ENCODE data around the gene AQP3. TPM values are rescaled to one million over a fixed set of nuclear protein-coding genes. Genes with fewer than 3 reads are reported as not detected.
"Not testable (repeated sequence)": the region's sequence is repeated elsewhere in the genome, so short reads cannot be mapped to it uniquely, and the experiment has no call there.

Gene AQP3
- 1 to 10 TPM in 3 of 6 donors, under 1 TPM in 3; 0.18 to 1.9 (median 0.94) TPM for polyA plus RNA-seq (ENCODE audit: low read depth in 6 of 6)

DNA sequence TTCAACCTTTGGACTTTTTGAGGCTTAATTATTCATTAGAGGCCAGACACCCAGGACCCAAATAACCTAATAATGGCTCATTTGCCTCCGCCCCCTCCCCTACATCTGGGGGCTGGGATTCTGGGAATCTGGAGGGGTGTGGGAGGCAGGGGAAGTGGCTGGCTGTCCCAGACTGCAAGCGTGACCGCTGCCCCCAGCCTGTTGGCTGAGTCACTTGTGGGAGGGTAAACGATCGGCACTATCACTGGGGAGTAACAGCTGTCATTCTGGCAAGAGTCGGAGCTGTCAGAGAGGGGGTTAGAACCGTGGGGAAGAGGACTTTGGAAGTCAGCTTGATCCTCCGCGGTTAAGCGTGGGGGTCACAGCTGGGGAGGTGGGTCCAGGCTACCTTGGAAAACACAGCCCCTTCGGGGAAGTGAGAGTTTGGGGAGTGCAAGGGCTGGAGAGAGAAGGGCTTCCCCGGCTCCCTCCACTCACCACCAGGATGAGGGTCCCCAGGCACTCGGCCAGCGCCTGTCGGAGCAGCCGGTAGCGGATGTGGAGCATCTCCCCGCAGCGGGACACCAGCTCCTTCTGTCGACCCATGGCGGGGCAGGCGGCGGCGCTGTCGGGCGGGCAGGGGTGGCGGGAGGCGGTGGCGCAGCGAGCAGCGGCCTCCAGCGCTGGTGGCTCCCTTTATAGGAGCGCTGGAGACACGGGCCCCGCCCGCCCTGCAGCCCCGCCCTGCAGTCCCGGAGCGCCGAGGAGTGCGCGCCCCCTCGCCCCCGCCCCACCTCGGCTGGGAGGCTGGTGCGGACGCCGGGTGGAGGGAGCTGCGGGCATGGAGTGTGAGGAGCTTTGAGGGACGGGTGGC is at the start of gene AQP3:
TSS of gene AQP3 (minus strand) at position 648 of the 853 bp plus-strand sequence. CDS start at position 585, 63 bp downstream.
- no peaks in the 10 kb centered on the region for H3K36me3 Mint-ChIP-seq
- DNase-seq (peak; percentile 29), ATAC-seq (ENCODE audit: low read depth in 2 of 2) (peak; percentile 79 to 80)
- H3K9me3 Mint-ChIP-seq: no peaks in the 10 kb centered on the region
- peak within 1 kb of the TSS in 2 of 6 donors; percentile 8 to 70 for H3K27ac Mint-ChIP-seq
- peak within 1 kb of the TSS; percentile 69 to 90 (median 81) for H3K4me3 Mint-ChIP-seq
- peaks cover 5 to 34% (median 13%) of the 10 kb centered on the region in 3 donors for H3K27me3 Mint-ChIP-seq
- H3K4me1 Mint-ChIP-seq: peaks cover 14 to 20% (median 18%) of the 10 kb centered on the region in 3 donors

DNA sequence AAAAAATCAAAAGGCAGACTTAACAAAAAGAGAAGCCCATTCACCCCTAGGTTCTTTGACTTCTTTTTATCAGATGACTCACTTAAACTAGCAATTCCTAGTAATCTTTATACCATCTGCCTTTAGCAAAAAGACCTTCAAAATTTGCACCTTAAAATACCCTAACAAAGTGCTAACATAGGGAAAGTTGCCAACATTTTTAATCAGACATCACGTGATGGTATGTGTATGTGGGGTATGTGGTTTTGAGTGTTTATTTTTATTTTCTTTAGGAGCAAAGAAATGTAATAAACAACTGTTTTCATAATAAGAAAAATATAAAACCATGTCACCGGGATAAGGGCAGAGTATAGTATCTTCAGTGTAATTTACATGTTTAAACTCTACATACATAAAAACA is 46.4 kb upstream of the AQP3 start:
- DNase-seq; H3K27ac Mint-ChIP-seq; H3K27me3 Mint-ChIP-seq; H3K9me3 Mint-ChIP-seq; ATAC-seq (ENCODE audit: low read depth in 2 of 2); H3K36me3 Mint-ChIP-seq; H3K4me1 Mint-ChIP-seq; H3K4me3 Mint-ChIP-seq: not testable (repeated sequence)

DNA sequence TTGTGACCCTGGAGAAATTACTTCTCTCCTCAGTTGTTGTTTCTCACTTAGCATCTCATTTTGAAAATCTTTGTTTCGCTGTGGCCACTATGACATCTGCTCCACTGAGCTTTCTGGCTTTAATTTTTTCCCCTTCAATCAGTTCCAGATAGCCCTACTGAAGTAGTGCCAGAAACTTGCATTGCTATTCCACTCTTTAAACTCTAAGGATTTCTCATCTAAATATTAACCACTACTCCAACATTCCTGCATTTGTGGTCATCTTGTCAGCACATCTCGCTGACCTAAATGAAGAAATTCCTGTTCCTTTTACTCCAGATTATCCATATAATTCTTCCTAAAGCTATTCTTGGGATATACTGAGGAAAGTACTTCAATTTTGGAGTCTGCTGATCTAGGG is 41.7 kb upstream of the AQP3 start:
- H3K36me3 Mint-ChIP-seq: no peaks in the 10 kb centered on the region
- no peak for ATAC-seq (ENCODE audit: low read depth in 2 of 2)

DNA sequence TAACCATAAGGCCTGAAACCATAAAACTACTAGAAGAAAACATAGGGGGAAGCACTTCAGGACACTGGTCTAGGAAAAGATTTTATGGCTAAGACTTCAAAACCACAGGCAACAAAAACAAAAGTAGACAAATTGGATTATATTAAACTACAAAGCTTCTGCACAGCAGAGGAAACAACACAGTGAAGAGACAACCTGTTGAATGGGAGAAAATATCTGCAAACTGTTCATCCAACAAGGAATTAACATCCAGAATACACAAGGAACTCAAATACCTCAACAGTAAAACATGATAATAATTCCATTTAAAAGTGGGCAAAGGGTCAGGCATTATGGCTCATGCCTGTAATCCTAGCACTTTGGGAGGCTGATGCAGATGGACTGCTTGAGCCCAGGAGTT is 37.9 kb upstream of the AQP3 start:
- not testable (repeated sequence) for H3K4me1 Mint-ChIP-seq; H3K36me3 Mint-ChIP-seq; H3K4me3 Mint-ChIP-seq; H3K27ac Mint-ChIP-seq; H3K9me3 Mint-ChIP-seq; ATAC-seq (ENCODE audit: low read depth in 2 of 2); H3K27me3 Mint-ChIP-seq; DNase-seq

More for the DNA sequence above, 41.7 kb upstream of the AQP3 start:
- no peaks in the 10 kb centered on the region for H3K9me3 Mint-ChIP-seq
- peaks cover 0 to 7% (median 6%) of the 10 kb centered on the region in 3 donors for H3K27me3 Mint-ChIP-seq
- H3K4me3 Mint-ChIP-seq: no peak overlapping the region
- no peaks in the 10 kb centered on the region for H3K4me1 Mint-ChIP-seq
- no peak for DNase-seq
- no peak overlapping the region for H3K27ac Mint-ChIP-seq

DNA sequence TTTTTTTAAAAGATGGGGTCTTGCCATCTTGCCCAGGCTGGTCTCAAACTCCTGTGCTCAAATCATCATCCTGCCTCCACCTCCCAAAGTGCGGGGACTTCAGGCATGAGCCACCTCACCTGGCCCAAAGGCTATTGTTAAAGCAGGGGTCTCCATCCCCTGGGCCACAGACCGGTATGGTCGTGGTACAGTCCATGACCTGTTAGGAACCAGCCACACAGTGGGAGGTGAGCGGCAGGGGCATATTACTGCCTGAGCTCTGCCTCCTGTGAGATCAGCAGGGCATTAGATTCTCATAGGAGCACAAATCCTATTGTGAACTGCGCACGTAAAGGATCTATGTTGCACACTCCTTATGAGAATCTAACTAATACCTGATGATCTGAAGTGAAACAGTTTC is 33.6 kb upstream of the AQP3 start:
- Mint-ChIP-seq H3K4me1 (no peaks in the 10 kb centered on the region), H3K4me3 (no peak overlapping the region), H3K9me3 (no peaks in the 10 kb centered on the region), H3K36me3 (no peaks in the 10 kb centered on the region), H3K27ac (no peak overlapping the region), H3K27me3 (no peaks in the 10 kb centered on the region)
- ATAC-seq (ENCODE audit: low read depth in 2 of 2) (no peak), DNase-seq (no peak)

DNA sequence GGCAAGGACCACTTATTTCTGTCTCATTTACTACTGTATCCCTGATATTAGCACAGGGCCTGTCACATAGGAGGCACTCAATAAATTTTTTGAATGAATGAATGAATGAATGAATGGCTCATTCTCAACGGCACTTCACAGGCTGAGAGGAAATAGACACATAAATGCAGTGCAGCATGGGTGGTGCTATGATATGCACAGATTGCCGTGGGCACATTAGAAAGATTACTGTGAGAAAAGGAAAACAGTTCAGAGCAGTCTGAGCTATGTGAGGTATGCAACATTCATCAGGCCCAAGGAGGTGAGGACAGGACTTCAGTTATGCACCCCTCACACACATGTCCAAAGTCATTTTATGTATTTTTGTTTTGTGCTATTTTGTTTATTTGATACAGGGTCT is 32.7 kb upstream of the AQP3 start:
- Mint-ChIP-seq H3K9me3 (no peaks in the 10 kb centered on the region), H3K4me1 (no peaks in the 10 kb centered on the region), H3K4me3 (no peak overlapping the region), H3K36me3 (no peaks in the 10 kb centered on the region), H3K27me3 (no peaks in the 10 kb centered on the region), H3K27ac (no peak overlapping the region)
- ATAC-seq (ENCODE audit: low read depth in 2 of 2): no peak
- no peak for DNase-seq

DNA sequence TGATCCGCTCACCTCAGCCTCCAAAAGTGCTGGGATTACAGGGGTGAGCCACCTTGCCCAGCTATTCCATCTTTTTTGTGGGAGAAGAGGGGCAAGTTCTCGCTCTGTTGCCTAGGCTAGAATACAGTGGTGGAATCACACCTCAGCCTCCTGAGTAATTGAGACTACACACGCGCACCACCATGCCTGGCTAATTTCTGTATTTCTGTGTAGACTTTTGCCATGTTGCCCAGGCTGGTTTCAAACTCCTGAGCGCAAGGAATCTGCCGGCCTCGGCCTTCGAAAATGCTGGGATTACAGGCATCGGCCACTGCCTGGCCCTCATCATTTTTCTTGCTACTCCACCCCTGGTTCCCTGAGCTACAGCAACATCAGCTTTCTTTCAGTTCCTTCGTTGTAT is 29.1 kb upstream of the AQP3 start:
- Mint-ChIP-seq H3K4me1 (peaks cover 13 to 29% (median 23%) of the 10 kb centered on the region in 3 donors), H3K36me3 (peaks cover 2 to 4% of the 10 kb centered on the region in 2 donors), H3K9me3 (no peaks in the 10 kb centered on the region), H3K27me3 (no peaks in the 10 kb centered on the region), H3K27ac (no peak overlapping the region), H3K4me3 (peak overlapping the region in 1 of 8 donors; percentile 72)
- no peak for DNase-seq
- ATAC-seq (ENCODE audit: low read depth in 2 of 2): no peak

DNA sequence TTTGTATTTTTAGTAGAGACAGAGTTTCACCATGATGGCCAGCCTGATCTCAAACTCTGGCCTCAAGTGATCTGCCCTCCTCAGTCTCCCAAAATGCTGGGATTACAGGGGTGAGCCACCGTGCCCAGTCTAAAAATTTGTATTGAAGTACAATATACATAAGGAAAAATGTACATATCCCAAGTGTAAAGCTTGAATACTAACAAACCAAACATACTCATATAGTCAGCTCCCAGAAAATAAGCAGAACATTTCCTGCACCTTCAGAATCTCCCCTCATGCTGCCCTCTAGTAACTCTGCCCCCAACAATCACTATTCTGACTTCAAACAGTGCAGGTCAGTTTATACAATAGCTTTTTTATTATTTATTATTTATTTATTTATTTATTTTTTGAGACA is 28.0 kb upstream of the AQP3 start:
- Mint-ChIP-seq H3K9me3 (no peaks in the 10 kb centered on the region), H3K27me3 (no peaks in the 10 kb centered on the region), H3K27ac (no peak overlapping the region), H3K4me1 (peaks cover 16 to 32% (median 28%) of the 10 kb centered on the region in 3 donors), H3K36me3 (peaks cover 7 to 10% of the 10 kb centered on the region in 2 donors), H3K4me3 (peak overlapping the region in 4 of 8 donors; percentile 2 to 91 (median 61))
- ATAC-seq (ENCODE audit: low read depth in 2 of 2) (no peak), DNase-seq (no peak)

DNA sequence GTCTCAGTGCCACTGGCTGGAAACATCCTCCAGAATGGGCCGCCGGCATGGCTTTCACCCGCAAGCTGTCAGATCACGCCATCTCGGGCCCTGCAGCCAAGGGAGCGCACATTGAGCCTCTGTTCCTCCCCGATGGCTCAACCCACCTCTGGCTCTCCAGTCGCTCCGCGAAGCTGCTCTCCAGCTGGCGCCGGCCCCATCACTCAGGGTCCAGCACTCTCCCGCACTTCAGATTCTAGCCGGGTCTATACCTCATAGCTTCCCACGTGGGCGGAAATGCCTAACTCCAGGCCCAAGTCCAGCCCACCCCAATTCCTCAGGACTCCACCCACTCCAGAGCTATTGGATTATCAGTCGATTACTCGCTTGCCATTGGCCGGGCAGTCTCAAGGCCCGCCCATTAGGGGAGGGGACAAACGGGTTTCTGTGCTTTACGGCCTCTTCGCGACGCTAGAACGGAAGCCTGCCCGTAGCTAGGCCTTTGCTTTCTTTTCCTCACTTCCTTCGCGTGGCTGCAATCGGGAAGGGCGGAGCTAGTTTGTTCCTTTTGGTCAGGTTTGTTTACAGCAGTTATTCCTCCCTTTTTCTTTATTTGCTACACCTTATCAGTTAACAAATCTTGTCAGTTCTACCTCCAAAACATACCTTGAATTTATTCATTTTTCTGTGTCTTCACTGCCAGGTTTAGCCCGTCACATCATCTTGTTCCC is 26.4 kb upstream of the AQP3 start, which contains the start of gene NOL6:
TSS of gene NOL6 (minus strand) at position 282 of the 710 bp plus-strand sequence. CDS start at position 200, 82 bp downstream.
- ATAC-seq (ENCODE audit: low read depth in 2 of 2): peak; percentile 98
- Mint-ChIP-seq H3K36me3 (peaks cover 7 to 10% of the 10 kb centered on the region in 2 donors), H3K4me1 (peaks cover 16 to 32% (median 31%) of the 10 kb centered on the region in 3 donors), H3K27me3 (no peaks in the 10 kb centered on the region), H3K4me3 (peak within 1 kb of the TSS; percentile 91 to 100 (median 96)), H3K27ac (peak within 1 kb of the TSS; percentile 91 to 98 (median 95)), H3K9me3 (no peaks in the 10 kb centered on the region)
- DNase-seq: peak; percentile 99

DNA sequence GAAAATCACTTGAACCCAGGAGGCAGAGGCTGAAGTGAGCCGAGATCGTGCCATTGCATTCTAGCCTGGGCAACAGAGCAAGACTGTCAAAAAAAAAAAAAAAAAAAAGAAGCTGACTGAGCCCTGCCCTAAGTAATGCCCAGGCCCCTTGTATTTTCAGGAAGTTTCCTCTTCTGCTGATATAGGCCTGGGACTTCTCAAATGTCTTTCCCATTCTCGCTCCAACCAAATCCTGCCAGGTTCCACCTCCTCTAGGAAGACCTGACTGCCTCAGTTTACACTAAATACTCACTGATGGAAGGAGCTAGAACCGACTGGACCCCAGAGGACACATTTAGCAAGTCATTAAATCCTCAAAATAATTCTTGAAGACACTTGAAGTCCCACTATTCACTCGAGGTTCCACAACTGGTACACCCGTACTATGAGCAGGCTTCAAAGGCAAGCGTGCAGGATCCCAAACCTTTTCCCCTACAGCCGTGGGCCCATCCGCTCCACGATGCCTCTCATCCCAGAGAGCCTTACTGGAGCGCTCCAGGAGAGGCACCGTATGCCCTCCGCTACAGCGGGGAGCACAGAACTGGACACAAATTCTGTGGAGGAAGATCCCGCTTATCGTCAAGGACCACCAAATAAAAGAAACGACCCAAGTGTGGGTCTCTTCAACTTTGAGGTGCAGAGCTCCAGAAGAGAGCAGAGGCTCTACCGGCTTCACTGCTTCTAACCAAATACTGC is 25.7 kb upstream of the AQP3 start:
- H3K9me3 Mint-ChIP-seq: no peaks in the 10 kb centered on the region
- H3K27ac Mint-ChIP-seq: peak overlapping the region; percentile 91 to 98 (median 95)
- peaks cover 16 to 32% (median 31%) of the 10 kb centered on the region in 3 donors for H3K4me1 Mint-ChIP-seq
- DNase-seq (no peak), ATAC-seq (ENCODE audit: low read depth in 2 of 2) (no peak)
- no peaks in the 10 kb centered on the region for H3K27me3 Mint-ChIP-seq
- H3K36me3 Mint-ChIP-seq: peaks cover 13 to 15% of the 10 kb centered on the region in 2 donors
- peak overlapping the region; percentile 91 to 100 (median 96) for H3K4me3 Mint-ChIP-seq

DNA sequence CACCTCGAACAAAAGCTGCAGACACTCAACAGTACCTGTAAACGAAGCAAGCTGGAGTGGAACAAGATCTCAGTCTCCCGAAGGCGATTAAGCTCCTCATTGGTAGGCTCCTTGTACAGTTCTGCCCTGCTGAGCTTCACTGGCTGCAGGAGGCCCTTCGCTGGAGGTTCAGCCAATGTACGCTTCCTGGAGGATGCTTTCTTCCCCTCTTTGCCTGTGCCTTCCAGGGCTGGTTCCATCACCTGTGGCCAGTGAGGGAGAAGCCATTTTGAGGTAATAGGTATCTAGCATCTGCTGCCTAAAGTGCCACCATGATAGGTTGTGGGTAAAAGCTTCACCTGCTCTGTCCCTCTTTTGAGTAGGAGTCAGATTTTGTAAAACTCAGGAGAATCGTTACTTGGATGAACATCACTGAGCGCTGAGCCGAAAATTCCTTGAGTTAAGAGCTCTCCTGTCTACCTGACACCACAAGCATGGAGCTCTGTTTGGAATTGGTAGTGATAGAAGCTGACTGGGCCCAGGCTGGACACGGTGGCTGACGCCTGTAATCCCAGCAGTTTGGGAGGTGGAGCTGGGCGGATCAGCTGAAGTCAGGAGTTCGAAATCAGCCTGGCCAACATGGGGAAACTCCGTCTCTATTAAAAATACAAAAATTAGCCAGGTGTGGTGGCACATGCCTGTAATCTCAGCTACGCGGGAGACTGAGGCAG is 24.9 kb upstream of the AQP3 start:
- H3K4me1 Mint-ChIP-seq: peaks cover 16 to 32% (median 31%) of the 10 kb centered on the region in 3 donors
- H3K36me3 Mint-ChIP-seq: peaks cover 14 to 18% of the 10 kb centered on the region in 2 donors
- no peak overlapping the region for H3K27ac Mint-ChIP-seq
- peak overlapping the region; percentile 71 to 100 (median 93) for H3K4me3 Mint-ChIP-seq
- DNase-seq (no peak), ATAC-seq (ENCODE audit: low read depth in 2 of 2) (no peak)
- H3K9me3 Mint-ChIP-seq: no peaks in the 10 kb centered on the region
- no peaks in the 10 kb centered on the region for H3K27me3 Mint-ChIP-seq

DNA sequence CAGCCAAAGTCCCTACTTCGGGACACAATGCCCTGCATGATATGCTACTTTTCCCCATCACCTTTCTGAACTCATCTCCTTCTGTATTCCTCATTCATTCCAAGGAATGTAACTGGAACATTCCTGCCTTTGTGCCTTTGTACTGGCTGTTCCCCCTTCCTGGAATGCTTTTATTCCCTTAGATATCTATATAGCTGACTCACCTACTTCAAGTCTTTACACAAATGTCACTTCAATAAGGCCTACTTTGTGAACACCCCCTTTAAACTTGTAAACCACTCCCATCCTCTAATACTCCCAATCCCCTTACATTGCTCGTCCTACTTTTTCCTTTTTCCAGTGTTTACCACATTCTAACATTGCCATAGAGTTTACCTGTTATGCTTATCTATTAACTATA is 24.0 kb upstream of the AQP3 start:
- Mint-ChIP-seq H3K36me3 (peaks cover 14 to 18% of the 10 kb centered on the region in 2 donors), H3K9me3 (no peaks in the 10 kb centered on the region), H3K27me3 (no peaks in the 10 kb centered on the region), H3K4me3 (peak overlapping the region in 2 of 8 donors; percentile 91 to 97), H3K27ac (peak overlapping the region in 1 of 6 donors; percentile 6), H3K4me1 (peaks cover 16 to 32% (median 31%) of the 10 kb centered on the region in 3 donors)
- DNase-seq (no peak), ATAC-seq (ENCODE audit: low read depth in 2 of 2) (no peak)

Data from naive B cell (primary cell).